M059J (cell line): Measurements from ENCODE around the gene OAS2. TPM values are rescaled to one million over a fixed set of nuclear protein-coding genes. Genes with fewer than 3 reads are reported as not detected.

Experiments
- DNase-seq: peaks from one replicate; pipeline ENCODE4 v3.0.0-alpha.2; 2012; ENCODE audit warnings: low read depth
- total RNA-seq: library from RNA; depleted of rRNA; stranded (reverse); fragments of >200 nt; shearing (Covaris generic); gene quantifications from 2 replicates; pipeline ENCODE4 v1.2.3, GENCODE V29; 2014; rRNA removed

OAS2 gene
- total RNA-seq, 1 experiment from 2014 or later: 362 TPM

DNA sequence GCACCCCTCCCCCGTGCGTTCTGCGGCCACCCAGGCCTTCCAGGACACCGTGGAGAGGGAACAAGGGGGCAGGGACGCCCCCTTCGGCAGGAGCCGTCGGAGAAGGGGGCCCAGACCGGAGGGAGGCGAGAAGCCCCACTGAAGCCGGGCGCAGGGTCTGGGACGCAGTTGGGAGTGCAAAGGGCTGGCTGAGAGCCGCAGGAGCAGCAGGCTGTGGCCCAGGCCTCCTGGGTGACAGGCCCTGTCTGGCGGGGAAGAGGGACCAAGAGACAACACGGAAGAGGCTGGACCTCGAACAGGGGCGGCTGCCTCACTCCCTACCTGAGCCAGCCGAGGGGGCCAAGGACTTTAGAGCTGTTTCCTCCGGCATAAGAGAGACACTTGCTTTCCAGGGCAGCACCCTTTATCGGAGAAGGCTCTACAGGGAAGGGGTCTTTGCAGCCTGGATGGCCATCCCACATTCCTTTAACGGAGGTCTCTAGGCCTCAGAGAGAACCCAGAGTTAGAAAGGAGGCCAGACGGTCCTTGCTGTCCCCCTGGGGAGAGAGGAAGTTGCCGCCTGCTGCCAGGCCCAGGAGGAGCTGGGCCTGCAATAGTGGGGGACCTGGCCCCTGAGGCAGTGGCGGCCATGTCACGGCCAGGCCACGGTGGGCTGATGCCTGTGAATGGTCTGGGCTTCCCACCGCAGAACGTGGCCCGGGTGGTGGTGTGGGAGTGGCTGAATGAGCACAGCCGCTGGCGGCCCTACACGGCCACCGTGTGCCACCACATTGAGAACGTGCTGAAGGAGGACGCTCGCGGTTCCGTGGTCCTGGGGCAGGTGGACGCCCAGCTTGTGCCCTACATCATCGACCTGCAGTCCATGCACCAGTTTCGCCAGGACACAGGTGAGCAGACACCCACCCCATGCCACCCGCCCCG, 79.5 kb downstream of the OAS2 start:
- DNase-seq: no peak

DNA sequence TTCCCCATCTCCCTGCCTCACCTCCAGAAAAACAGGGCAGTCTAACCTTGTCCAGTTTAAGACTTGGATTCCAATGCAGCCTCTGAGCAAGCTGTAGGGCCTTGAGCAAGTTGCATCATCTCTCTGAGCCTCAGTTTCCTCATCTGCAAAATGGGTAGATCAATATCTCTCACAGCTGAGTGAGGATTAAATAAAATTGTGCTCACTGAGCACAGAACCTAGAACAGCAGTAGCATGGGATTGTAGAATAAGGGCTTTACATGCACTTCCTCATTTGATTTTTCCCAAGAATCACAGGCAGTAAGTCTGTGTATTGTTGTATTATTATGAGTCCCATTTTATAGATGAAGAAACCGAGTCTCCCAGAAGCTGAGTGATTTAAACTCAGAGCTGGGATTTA, 80.2 kb downstream of the OAS2 start:
- no peak for DNase-seq

DNA sequence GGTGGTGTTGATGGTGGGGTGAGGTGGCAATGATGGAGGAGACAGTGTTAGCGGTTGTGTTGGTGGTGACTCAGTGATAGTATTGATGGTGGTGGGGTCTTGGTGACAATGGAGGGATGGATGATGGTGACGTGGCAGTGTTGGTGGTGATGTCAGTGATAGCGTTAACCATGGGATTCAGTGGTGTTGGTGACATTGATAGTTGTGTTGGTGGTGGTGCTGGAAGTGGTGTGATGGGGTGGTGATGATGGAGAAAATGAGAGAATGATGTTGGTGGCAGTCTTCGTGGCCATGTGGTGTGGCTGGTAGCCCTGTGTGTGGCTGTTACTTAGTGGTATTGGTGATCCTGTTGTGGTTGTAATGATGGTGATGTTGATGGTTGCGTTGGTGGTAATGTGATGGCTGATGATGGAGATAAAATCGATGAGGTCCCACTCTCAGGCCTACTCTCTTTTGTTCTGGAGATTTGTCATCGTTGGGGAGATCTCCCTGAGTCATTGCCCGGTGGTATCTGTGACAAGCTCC, 80.8 kb downstream of the OAS2 start:
- no peak for DNase-seq

DNA sequence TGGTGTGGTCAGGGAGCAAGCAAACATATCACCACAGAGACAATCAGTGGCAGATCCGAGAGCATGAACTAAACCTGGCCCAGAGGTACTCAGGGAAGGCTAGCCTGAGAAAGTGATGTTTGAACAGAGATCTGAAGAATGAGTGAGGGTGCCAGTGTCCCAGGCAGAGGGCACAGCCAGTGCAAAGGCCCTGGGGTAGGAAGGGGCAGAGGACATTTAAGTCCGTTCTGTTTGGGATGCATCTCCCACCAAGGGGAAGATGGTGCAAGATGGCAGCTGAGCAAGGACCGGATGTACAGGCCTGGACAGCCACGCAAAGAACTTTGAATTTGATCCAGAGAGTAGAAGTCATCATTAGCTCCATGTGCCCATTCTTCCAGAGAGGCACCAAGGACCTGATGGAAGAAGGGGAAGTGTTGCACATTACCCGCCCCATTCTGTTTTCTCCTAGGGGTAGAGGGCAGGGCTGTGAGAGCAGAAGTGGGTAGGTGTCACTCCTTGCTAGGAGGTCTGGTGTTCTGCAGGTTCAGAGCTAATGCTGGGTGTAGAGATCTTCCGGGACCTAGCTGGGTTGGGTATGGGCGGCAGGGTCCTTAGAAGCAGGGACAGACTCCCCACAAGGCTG, 82.1 kb downstream of the OAS2 start:
- DNase-seq: no peak

DNA sequence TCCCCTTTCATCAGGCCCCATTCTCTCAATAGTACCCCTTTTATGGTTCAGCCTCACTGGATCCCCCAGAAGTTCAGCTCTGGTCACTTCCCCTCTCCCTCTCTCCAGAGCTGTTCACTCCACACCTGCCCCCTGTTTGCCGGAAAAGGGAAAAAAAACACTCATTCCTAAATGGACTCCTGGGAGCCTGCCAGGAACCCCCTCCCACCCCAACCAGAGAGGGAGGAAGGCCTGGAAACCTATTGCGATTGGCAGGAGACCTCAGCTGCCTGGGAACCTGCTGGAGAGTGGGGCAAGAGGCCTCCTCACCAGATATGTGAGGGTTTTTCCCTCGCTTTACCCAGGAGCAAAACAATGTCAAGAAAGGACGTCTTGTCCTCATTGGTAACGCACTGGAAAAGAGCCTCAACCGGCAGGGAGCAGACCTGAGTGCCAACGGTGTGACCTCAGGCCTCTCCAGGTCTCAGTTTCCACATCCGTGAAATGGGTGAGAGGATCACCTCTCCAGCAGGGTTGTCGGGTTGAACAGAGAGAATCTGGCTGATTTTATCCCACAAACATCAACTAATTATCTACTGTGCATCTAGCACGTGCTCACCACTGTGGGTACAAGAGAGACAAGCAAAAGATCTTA, 82.9 kb downstream of the OAS2 start:
- no peak for DNase-seq

Other genes starting within 250 kb of the OAS2 start
- not detected in 2 replicates for gene RPH3A, start 186.8 kb upstream of the OAS2 start, total RNA-seq
- 490 and 506 TPM in 2 replicates for gene OAS1, start 71.6 kb upstream of the OAS2 start, total RNA-seq
- 238 and 375 TPM in 2 replicates for gene OAS3, start 40.0 kb upstream of the OAS2 start, total RNA-seq
- gene DTX1, start 78.2 kb downstream of the OAS2 start, total RNA-seq: not detected in 2 replicates
- gene RASAL1, start 157.2 kb downstream of the OAS2 start, total RNA-seq: not detected in 2 replicates
- gene CFAP73, start 171.2 kb downstream of the OAS2 start, total RNA-seq: not detected in 2 replicates
- 21.3 and 43.1 TPM in 2 replicates for gene DDX54, start 207.0 kb downstream of the OAS2 start, total RNA-seq
- gene RITA1, start 207.2 kb downstream of the OAS2 start, total RNA-seq: 28.8 and 47.2 TPM in 2 replicates
- gene TPCN1, start 242.9 kb downstream of the OAS2 start, total RNA-seq: 7.7 and 13.5 TPM in 2 replicates